ENCODE data around the gene NPR1.

Gene NPR1

DNA sequence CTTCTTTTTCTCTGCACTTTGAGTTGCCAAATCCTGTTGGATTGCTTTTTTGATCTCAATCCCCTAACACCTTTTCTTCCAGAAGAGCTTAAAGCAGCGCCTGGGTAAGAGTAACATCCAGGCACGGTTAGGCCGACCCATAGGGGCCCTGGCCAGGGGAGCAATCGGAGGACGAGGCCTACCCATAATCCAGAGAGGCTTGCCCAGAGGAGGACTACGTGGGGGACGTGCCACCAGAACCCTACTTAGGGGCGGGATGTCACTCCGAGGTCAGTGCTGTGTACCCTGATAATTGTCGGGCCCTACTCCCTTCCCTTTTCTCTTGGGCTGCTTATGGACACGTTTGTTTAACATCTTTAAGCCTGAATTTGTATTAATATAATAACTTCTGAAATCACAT is 36.3 kb upstream of the NPR1 start:
- TF ChIP-seq, protein P1, sequence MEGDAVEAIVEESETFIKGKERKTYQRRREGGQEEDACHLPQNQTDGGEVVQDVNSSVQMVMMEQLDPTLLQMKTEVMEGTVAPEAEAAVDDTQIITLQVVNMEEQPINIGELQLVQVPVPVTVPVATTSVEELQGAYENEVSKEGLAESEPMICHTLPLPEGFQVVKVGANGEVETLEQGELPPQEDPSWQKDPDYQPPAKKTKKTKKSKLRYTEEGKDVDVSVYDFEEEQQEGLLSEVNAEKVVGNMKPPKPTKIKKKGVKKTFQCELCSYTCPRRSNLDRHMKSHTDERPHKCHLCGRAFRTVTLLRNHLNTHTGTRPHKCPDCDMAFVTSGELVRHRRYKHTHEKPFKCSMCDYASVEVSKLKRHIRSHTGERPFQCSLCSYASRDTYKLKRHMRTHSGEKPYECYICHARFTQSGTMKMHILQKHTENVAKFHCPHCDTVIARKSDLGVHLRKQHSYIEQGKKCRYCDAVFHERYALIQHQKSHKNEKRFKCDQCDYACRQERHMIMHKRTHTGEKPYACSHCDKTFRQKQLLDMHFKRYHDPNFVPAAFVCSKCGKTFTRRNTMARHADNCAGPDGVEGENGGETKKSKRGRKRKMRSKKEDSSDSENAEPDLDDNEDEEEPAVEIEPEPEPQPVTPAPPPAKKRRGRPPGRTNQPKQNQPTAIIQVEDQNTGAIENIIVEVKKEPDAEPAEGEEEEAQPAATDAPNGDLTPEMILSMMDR (IDR thresholded peaks at IDR 0.05), result no peak
- no peak overlapping the region for H3K4me3 ChIP-seq
- DNase-seq (ENCODE audit: low spot score), result no peak
- no peak overlapping the region for H3K27ac ChIP-seq

DNA sequence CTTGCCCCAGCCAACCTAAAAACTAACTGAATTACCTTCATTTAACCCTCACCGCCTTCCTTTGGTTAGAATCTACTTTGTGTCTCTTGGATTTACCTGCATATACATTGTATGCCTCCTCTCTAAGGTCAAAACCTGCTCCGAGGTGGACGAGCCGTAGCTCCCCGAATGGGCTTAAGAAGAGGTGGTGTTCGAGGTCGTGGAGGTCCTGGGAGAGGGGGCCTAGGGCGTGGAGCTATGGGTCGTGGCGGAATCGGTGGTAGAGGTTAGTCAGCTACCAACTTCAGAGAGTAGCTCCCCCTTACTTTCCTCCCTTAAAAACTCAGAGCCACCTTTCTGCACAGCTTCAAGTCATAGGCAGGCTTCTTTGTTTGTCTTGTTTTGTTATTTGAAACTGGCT is 35.4 kb upstream of the NPR1 start:
- Histone ChIP-seq H3K27ac (no peak overlapping the region), H3K4me3 (no peak overlapping the region)
- TF ChIP-seq, protein P1 (IDR thresholded peaks at IDR 0.05), result no peak
- no peak for DNase-seq (ENCODE audit: low spot score)

DNA sequence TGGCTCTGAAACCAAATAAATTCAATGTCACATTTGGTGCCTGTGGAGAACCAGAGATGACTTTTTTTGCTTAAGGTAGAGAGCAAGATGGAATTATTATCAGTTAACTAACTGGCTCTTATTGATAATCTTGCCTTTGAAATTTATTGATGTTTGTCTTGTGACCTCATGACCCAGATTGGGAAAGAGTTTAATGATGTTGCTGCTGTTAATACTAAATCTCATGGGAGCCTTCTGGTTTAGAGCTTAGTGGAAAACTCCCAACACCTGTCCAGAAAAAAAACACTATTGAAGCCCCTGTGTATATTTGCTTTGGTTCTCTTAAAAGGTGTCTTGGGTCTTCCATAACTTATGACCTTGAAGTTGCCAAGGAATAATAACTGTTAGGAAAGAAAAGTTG is 34.7 kb upstream of the NPR1 start:
- TF ChIP-seq, protein P1 (IDR thresholded peaks at IDR 0.05), result no peak
- DNase-seq (ENCODE audit: low spot score), result no peak
- peak overlapping the region in 1 of 2 donors; percentile 8 for H3K27ac ChIP-seq
- no peak overlapping the region for H3K4me3 ChIP-seq

DNA sequence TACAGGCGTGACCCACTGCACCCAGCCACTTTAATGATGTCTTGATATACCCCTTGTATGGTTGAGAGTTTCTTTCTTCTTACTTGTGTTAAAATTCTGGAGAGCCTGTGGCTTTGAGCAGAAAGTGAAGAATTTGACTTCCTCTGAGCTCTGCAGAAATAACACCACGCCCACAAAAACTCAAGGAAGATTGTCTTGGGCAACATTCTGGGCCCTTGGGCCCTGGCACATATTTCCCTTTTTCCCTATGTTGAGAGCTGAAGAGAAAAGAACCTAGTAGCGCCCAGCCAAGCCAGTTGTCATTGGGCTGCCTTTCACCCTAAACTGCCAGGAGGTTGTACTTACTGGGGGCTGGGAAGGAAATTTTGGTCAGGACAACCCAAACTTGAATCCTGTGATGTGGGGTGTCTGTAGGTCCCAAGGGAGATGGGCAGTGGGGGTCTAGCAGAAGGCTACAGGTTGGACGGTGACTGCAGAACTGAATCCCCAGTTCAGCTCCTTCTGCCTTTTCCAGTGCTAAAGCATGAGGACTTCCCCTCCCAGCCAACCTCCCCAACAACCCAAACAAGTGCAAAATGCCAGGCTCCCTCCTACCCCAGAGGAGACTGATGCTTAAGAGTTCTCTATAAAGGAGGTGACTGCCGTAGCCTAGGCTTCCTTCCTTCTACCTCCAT is 31.7 kb upstream of the NPR1 start:
- Histone ChIP-seq H3K4me3 (no peak overlapping the region), H3K27ac (peak overlapping the region in 1 of 2 donors; percentile 67)
- TF ChIP-seq, protein P1 (IDR thresholded peaks at IDR 0.05), result no peak
- no peak for DNase-seq (ENCODE audit: low spot score)

GRCh38 chr1:153647346-153647714 is 31.2 kb upstream of the NPR1 start:
- no peak overlapping the region for H3K4me3 ChIP-seq
- TF ChIP-seq, protein P1 (IDR thresholded peaks at IDR 0.05), result no peak
- no peak for DNase-seq (ENCODE audit: low spot score)
- H3K27ac ChIP-seq, result peak overlapping the region in 1 of 2 donors; percentile 67

DNA sequence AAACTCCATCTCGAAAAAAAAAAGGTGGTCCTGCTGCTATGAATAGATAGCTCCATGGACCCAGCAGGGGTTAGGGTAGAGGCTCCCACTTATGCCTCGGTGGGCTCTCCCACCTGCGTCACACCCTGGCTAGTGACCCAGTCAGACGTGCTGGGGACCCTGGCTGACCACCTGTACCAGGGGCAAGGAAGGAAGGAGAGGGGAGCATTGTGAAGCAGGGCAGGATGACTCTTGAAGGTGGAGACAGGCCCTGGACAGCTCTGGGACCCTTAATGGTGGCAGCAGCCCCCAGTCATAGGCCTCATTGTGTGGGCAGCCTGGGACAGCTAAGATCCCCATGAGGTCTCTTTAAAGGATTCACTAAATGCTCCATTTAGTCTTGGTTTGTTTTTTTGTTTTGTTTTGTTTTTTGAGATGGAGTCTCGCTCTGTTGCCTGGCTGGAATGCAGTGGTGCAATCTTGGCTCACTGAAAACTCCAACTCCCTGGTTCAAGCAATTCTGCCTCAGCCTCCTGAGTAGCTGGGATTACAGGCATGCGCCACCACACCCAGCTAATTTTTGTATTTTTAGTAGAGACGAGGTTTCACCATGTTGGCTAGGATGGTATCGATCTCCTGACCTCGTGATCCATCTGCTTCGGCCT is 30.4 kb upstream of the NPR1 start:
- TF ChIP-seq, protein P1 (IDR thresholded peaks at IDR 0.05), result no peak
- H3K27ac ChIP-seq, result no peak overlapping the region
- no peak for DNase-seq (ENCODE audit: low spot score)

More for the DNA sequence above, 30.4 kb upstream of the NPR1 start:
- H3K4me3 ChIP-seq, result no peak overlapping the region
